Activated naive CD4-positive, alpha-beta T cell treated with anti-CD3 and anti-CD28 coated beads, Interleukin-2, amount 50 U/mL, for 72 hours (primary cell): ENCODE results near the gene TMEM179. TPM values are rescaled to one million over a fixed set of nuclear protein-coding genes. Genes with fewer than 3 reads are reported as not detected.

Experiments used
- ATAC-seq, 2 donors: fragments of 150-1000 bp; cut with Tn5 transposase; 2 replicates each; pipeline ENCODE4 v1.10.0; 2021; ENCODE audit warnings: mild to moderate bottlenecking in 2 of 2, moderate library complexity in 2 of 2
- DNase-seq, 2 donors: peaks; one replicate each; pipeline ENCODE4 v3.0.0; 2021 to 2022; ENCODE audit warnings: low spot score in 2 of 2
- H3K27ac Mint-ChIP-seq, 2 donors: one replicate each; pipeline ENCODE4 v1.8.0; 2022; ENCODE audit warnings: mild to moderate bottlenecking in 2 of 2, mixed read lengths in 2 of 2
- H3K36me3 Mint-ChIP-seq, 2 donors: one replicate each; pipeline ENCODE4 v1.8.0; 2022; ENCODE audit warnings: mixed read lengths in 2 of 2
- H3K9me3 Mint-ChIP-seq, 2 donors: one replicate each; pipeline ENCODE4 v1.8.0; 2022; ENCODE audit warnings: mixed read lengths in 2 of 2
- total RNA-seq, 2 donors: library from RNA; stranded (reverse); gene quantifications; one replicate each; pipeline ENCODE4 v1.2.3, GENCODE V29; 2022

TMEM179 gene
- total RNA-seq, 2 donors from 2014 or later = 0.23 TPM; not detected in 1

DNA sequence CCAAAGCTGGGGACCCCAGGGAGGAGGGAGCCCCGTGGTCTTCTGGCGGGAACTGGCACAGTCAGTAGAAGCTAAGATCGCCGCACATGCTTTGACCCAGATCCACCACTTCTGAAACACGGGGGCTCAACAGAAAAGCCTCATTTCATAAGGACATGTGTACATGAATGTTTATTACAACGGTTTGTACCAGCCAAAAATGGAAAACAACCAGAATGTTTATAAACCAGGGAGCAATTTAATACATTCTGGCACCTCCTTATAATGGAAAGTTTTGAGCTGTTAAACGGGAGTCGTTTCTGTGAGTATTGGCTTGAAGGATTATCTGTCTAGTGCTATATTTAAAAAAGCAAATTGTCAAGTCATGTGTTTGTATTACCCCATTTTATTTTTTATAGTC lies 7.3 kb upstream of the TMEM179 start:
- ATAC-seq = no peak
- H3K36me3 Mint-ChIP-seq = no peaks in the 10 kb centered on the region
- H3K27ac Mint-ChIP-seq = no peak overlapping the region
- no peak for DNase-seq
- H3K9me3 Mint-ChIP-seq = no peaks in the 10 kb centered on the region

- Mint-ChIP-seq H3K27ac (no peak overlapping the region), H3K9me3 (no peaks in the 10 kb centered on the region), H3K36me3 (no peaks in the 10 kb centered on the region)
- DNase-seq (no peak), ATAC-seq (no peak)
These were observed 6.3 kb upstream of the TMEM179 start for GRCh38 chr14:104610749-104611310.

GRCh38 chr14:104609666-104610065 lies 5.1 kb upstream of the TMEM179 start:
- no peaks in the 10 kb centered on the region for H3K9me3 Mint-ChIP-seq
- no peak overlapping the region for H3K27ac Mint-ChIP-seq
- no peaks in the 10 kb centered on the region for H3K36me3 Mint-ChIP-seq
- no peak for DNase-seq
- ATAC-seq = no peak

DNA sequence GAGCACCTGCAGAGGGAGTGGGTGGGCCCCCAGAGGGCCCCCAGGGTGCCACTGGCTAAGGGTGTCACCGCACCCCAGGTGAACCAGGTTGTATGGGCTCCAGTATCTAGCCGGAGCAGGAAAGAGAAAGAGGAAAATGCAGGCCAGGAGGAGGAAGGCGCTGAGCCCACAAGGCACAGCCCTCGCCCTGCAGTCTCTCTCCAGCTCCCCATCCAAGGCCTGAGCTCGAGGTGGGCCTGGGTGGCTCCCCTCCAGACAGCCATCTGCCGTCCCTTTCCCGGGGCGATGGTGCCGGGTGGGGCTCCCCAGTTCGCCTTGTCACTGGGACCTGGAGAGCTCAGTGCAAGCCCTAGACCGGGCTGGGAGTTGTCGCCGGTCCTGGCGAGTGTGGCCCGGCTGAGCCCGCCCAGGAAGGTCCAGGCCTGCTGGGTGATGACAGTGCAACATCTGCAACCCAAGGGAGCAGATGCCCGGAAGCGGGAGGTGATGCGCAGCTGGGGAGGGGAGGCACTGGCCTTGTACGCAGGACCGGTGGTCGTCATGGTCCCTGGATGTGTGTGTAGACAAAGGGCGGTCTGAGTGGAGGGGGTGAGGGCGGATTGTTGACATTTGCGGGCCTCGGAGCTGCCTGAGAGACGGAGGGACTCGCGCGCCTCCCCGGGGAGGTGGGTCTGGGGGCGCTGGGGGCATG lies 716 bp downstream of the TMEM179 start:
- Mint-ChIP-seq H3K27ac (peak overlapping the region in 1 of 2 donors; percentile 9), H3K36me3 (no peaks in the 10 kb centered on the region)
- ATAC-seq = no peak

DNA sequence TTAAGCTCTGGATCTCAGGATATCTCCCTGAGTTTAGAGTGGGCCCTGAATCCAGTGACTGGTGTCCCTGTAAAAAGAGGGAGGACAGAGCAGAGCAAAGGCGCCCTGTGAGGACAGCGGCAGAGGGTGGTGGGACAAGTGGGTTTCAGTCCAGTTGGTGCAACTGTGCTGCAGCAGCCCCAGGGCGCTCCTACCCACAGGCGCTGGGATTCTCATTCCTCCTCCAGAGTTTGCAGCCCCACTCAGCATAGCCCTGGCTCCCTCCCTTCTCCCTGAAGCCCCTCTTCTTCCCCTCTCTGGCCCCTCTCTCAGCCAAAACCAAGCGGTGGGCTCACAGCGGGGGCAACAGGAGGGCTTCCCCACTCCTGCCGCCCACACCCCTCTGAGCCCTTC lies 1.6 kb downstream of the TMEM179 start:
- peak in 1 of 2 donors; percentile 45 for DNase-seq

More for the DNA sequence above, 716 bp downstream of the TMEM179 start:
- H3K9me3 Mint-ChIP-seq = no peaks in the 10 kb centered on the region
- peak in 1 of 2 donors; percentile 49 for DNase-seq

GRCh38 chr14:104602315-104602932 lies 2.1 kb downstream of the TMEM179 start:
- no peak for ATAC-seq
- Mint-ChIP-seq H3K27ac (no peak overlapping the region), H3K36me3 (no peaks in the 10 kb centered on the region), H3K9me3 (no peaks in the 10 kb centered on the region)
- DNase-seq = peak in 1 of 2 donors; percentile 42

More for the DNA sequence above, 1.6 kb downstream of the TMEM179 start:
- Mint-ChIP-seq H3K36me3 (no peaks in the 10 kb centered on the region), H3K27ac (no peak overlapping the region), H3K9me3 (no peaks in the 10 kb centered on the region)
- ATAC-seq = no peak

GRCh38 chr14:104601786-104602185 lies 2.8 kb downstream of the TMEM179 start:
- DNase-seq = no peak
- no peak overlapping the region for H3K27ac Mint-ChIP-seq
- no peaks in the 10 kb centered on the region for H3K36me3 Mint-ChIP-seq
- ATAC-seq = no peak
- no peaks in the 10 kb centered on the region for H3K9me3 Mint-ChIP-seq

- DNase-seq = no peak
- Mint-ChIP-seq H3K9me3 (no peaks in the 10 kb centered on the region), H3K36me3 (no peaks in the 10 kb centered on the region), H3K27ac (no peak overlapping the region)
- no peak for ATAC-seq
These were observed 3.8 kb downstream of the TMEM179 start for GRCh38 chr14:104600805-104601204.

DNA sequence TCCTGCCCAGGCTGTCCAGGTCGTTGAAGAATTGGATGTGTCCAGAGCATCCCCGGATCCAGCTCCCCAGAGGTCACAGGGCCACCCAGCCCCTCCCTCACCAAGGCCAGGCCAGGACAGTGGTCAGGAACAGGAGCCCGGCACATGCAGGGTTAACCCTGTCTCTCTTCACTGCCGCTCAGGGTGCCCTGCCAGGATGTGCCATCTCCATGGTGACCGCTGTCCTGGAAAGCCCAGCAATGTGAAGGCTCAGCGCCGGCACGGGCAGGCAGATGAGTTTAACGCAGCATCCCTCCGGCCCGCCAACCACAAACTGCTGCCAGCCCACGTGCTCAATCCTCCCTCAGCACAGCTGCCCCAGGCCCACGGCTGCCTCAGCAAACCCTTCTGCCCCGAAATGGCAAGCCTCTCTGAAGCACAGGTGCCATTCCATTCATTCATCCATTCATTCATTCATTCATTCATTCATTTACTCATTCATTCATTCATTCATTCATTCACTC lies 4.4 kb downstream of the TMEM179 start:
- H3K9me3 Mint-ChIP-seq = no peaks in the 10 kb centered on the region
- no peak overlapping the region for H3K27ac Mint-ChIP-seq
- DNase-seq (no peak), ATAC-seq (no peak)
- no peaks in the 10 kb centered on the region for H3K36me3 Mint-ChIP-seq

DNA sequence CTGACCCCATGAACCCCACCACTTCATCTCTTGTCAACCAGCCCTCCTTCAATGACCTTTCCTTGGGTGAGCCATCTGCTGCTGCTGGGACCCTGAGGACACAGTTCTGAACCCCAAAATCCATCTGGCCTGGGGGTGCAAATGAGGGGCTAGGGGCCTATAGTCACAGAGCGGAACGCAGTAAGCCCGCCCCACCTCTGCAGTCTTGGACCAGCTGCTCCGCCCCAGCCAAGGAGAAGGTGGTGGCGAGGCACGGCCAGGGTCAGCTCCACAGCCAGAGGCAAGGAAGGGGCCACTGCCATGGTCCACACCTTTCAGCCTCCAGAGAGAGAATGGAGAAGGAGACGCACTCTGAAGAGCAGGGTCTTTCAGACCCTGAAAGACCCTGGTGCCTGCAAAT lies 5.1 kb downstream of the TMEM179 start:
- ATAC-seq (no peak), DNase-seq (no peak)
- no peaks in the 10 kb centered on the region for H3K36me3 Mint-ChIP-seq
- H3K9me3 Mint-ChIP-seq = no peaks in the 10 kb centered on the region
- H3K27ac Mint-ChIP-seq = no peak overlapping the region

DNA sequence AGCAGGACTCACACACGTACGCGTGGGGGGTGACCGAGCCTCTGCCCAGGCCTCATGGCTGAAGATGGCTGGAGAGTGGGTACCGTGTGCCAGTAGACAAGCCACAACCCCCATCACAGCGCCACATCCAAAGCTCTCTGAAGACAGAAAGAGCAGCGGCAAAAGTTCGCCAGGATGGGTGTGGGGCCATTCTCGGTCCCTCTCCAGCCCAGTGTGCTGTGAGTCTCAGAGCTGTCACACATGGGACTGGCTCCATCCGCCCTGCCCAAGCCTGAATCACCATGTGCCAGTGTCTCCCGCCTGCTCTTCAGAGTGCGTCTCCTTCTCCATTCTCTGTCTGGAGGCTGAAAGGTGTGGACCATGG lies 5.7 kb downstream of the TMEM179 start:
- DNase-seq (no peak), ATAC-seq (no peak)
- Mint-ChIP-seq H3K27ac (no peak overlapping the region), H3K9me3 (no peaks in the 10 kb centered on the region), H3K36me3 (no peaks in the 10 kb centered on the region)

- Mint-ChIP-seq H3K9me3 (no peaks in the 10 kb centered on the region), H3K27ac (no peak overlapping the region), H3K36me3 (no peaks in the 10 kb centered on the region)
- ATAC-seq (no peak), DNase-seq (no peak)
These were observed 6.3 kb downstream of the TMEM179 start for GRCh38 chr14:104598039-104598909.

DNA sequence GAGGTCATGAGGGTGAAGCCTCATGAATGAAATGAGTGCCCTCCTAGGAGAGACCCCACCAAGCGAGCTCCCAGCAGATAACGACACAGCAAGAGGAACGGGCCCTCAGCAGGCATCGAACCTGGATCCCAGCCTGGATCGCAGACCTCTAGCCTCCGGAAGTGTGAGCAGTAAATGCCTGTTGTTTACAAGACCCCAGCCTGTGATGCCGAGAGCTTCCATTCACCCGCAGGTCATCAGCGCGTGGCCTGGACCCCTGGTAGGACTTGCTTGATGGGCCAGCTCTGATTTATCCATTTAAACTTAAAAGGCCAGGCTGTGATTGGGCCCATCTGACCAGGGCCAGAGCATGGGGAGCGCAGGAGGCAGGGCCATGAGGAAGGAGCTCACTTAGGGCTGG lies 7.0 kb downstream of the TMEM179 start:
- H3K9me3 Mint-ChIP-seq = no peaks in the 10 kb centered on the region
- DNase-seq (no peak), ATAC-seq (no peak)
- no peak overlapping the region for H3K27ac Mint-ChIP-seq
- H3K36me3 Mint-ChIP-seq = no peaks in the 10 kb centered on the region

GRCh38 chr14:104596927-104597351 lies 7.6 kb downstream of the TMEM179 start:
- DNase-seq = no peak
- ATAC-seq = no peak
- Mint-ChIP-seq H3K9me3 (no peaks in the 10 kb centered on the region), H3K36me3 (no peaks in the 10 kb centered on the region), H3K27ac (no peak overlapping the region)

GRCh38 chr14:104596451-104596918 lies 8.1 kb downstream of the TMEM179 start:
- DNase-seq = no peak
- ATAC-seq = no peak
- H3K9me3 Mint-ChIP-seq = no peaks in the 10 kb centered on the region
- H3K27ac Mint-ChIP-seq = no peak overlapping the region
- no peaks in the 10 kb centered on the region for H3K36me3 Mint-ChIP-seq

DNA sequence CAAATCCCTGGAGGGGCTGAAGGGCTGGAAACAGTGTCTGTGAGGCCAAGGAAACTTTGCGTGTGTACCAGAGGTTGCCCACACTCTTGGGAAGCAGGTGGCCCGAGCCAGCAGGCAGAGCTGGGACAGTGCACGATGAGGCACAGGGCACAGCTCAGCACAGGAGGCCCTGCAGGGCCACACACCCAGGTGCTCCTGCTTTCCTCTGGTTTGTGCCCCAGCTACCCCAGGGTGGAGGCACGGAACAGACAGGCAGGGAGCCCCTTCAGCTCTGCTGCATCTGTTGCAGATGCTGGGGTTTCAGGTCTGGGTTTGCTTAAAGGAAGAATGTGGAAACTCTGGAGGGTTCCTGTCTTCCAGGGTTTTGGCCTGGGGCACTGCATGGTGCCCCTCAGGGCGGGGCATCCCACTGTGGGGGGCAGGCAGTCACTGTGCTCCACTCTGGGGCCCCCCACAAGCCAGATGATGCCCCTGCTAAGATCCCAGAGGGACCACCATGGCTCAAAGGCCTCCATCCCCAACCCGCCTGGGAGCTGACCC lies 8.6 kb downstream of the TMEM179 start:
- H3K27ac Mint-ChIP-seq = no peak overlapping the region
- DNase-seq = no peak
- no peak for ATAC-seq
- no peaks in the 10 kb centered on the region for H3K36me3 Mint-ChIP-seq
- no peaks in the 10 kb centered on the region for H3K9me3 Mint-ChIP-seq
